ENCODE data around the gene ZNF106.

DNA sequence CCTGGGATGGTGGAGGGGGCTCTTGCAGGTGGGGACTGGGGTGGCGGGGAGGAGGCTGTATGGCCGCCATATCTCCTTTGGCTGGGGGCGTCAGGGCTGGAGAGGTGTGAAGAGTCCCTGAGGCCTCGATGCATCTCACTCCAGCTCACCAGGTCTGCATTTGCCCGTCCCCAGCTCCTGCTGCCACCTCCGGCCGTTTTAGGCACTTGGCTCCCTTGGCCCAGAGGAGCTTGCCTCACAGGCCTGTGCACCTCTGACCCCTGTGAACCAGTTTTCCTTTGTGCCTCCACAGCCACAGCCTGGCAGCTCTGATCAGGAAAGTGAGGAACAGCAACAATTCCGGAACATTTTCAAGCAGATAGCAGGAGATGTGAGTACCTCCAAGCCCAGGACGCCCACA lies 81.9 kb downstream of the ZNF106 start:
- TF ChIP-seq EZH2 (IDR thresholded peaks at IDR 0.05; ENCODE audit: borderline replicate concordance, low read depth, low read length, poor library complexity, severe bottlenecking): no peak
- TF ChIP-seq, protein P1, sequence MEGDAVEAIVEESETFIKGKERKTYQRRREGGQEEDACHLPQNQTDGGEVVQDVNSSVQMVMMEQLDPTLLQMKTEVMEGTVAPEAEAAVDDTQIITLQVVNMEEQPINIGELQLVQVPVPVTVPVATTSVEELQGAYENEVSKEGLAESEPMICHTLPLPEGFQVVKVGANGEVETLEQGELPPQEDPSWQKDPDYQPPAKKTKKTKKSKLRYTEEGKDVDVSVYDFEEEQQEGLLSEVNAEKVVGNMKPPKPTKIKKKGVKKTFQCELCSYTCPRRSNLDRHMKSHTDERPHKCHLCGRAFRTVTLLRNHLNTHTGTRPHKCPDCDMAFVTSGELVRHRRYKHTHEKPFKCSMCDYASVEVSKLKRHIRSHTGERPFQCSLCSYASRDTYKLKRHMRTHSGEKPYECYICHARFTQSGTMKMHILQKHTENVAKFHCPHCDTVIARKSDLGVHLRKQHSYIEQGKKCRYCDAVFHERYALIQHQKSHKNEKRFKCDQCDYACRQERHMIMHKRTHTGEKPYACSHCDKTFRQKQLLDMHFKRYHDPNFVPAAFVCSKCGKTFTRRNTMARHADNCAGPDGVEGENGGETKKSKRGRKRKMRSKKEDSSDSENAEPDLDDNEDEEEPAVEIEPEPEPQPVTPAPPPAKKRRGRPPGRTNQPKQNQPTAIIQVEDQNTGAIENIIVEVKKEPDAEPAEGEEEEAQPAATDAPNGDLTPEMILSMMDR (conservative IDR thresholded peaks at IDR 0.05; ENCODE audit: low read depth, low read length): no peak
